GM20431 (cell line): ENCODE results near the gene GRIP1.

Source experiments
- in situ Hi-C: fragments of 300-500 bp; cut with MseI, MboI; formaldehyde crosslinking; loops from one replicate; pipeline ENCODE4 v1.15.0; 2020; ENCODE audit warnings: low sequenced_read_pairs; ENCODE audit not compliant: unreplicated experiment

Gene GRIP1

DNA sequence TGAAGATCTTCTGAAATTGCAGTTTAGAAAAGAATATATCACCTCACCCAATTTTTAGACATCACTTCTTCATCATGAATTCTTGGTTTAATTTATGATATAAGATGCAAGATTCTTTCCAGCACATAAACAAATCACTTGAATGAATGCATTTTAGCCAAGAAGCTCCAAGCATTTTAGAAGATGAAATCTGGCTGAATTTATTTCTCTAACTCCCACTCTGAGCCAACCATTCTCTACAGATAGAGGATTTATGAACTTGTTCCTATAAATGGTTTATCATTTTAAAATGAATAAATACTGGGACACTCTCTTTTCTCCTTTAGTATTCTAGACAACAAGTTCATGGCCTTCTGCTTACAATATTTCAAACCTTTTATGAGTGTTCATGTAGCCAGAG is 71.7 kb downstream of the GRIP1 start:
- in situ Hi-C loops: no loop called here

DNA sequence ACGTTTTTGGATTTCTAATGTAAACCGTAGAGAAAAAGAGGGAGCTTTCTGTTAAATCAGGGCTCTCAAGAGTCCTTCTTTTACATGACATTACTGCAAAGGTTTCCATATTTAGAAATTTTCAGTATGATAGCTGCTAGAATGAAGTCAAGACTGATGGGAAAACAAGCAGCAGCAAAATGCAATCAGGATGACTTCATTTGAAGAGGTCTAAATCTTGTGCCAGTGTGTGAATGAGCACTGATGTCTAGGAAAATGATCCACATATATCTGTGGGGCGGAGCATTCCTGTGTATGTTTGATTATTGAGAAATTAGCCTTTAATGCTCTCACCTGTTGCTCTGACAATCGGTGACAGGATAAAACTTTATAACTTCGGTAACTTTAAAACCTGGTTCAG is 73.6 kb downstream of the GRIP1 start:
- in situ Hi-C loops: no loop called here

DNA sequence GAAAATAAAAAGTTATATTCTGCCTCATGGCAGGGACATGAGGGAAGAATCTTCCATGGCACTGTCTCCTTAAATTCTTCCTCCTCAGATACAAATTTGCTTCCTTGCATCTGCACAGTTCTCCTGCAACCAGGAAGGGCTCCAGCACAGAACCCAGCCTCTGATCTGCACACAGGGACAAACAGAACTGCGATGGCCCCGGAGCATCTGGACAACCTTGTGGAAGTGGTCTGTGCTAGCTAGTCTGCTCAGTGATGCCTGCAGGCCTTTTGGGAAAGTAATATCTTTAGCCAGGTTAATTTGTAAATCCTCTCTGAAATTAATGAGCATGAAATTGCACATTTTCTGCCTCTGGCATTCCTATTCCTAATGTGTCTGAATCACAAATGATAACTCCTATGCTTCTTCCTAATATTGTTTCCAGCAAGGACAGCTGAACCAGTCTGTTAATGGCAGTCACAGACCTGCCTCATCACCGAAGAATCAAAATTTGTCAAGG is 74.8 kb downstream of the GRIP1 start:
- in situ Hi-C loops: no loop called here

DNA sequence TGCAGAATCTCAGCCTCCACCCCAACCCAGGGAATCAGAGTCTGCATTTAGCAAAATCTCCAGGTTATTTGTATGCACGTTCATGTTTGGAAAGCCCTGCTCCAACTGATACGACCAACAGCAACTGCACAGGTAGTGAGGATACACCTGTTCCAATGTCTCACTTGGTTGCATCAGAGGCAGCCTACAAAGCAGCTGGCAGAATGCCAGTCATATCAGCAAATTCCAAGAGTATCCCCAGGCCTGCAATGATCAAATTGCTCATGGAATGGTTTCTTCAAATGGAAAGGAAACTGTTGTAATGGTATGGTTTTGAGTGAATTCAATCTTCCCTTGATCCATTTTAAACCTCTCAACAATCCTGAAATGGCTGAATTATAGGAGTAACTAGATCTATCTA is 75.4 kb downstream of the GRIP1 start:
- in situ Hi-C loops: no loop called here

- in situ Hi-C loops: no loop called here
Measured at GRCh38 chr12:66602483-66603143, 76.3 kb downstream of the GRIP1 start.

DNA sequence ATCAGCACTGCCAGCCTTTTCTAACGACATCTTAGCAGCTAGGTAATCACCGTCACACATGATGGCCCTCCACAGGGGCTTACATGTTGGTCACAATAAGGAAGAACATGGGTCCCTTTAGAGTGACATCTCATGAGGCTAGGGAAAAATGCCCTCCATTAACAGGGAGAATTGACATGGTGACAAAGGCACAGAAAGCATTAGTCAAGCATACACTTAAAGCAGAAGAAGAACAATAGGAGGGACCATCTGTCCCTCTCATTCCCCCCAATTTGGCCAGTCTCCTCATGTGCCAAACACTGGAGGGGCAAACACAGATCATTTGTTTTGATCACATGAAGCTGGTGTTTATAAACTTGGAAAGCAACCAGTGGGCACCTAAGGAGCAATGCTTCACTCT is 78.0 kb downstream of the GRIP1 start:
- in situ Hi-C loops: no loop called here

- in situ Hi-C loops: no loop called here
Measured at GRCh38 chr12:66599816-66600215, 79.1 kb downstream of the GRIP1 start.

DNA sequence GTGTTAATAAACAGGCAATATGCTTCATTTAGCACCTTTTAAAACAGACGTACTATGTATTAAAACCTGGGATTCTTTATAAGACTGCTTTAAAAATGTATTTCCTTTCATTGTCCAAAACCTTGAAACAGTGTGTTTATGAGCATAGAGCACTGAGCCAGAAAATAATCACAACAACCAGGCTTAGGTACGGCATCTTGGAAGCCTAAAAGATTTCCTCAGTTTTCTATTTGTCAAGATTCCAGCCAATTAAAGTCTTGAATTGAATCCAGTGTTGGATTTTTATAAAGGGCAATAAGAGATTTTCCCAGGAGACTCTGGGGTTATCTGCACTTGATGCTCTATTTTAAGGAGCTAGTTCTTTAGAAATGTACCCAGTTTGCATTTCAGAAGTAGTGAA is 80.3 kb downstream of the GRIP1 start:
- in situ Hi-C loops: no loop called here

DNA sequence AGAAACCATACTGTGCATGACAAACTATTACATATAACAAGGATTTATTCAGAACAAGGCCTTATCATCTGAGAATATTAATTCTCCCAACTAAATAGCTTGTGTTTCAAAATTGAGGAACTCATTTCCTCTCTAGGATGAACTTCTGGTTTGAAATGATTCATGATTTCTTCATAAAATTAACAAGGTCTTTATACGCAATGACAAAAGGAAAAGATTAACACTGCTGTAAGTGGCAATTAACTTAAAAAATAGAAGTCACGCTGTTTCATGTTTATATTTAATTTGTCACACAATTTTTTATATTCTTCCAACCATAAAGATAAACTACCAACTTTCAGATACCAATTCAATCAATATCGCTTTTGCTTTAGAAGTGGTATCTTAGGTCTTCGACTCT is 80.8 kb downstream of the GRIP1 start:
- in situ Hi-C loops: no loop called here

GRCh38 chr12:66596199-66596598 is 82.7 kb downstream of the GRIP1 start:
- in situ Hi-C loops: no loop called here

GRCh38 chr12:66594688-66595087 is 84.2 kb downstream of the GRIP1 start:
- in situ Hi-C loops: no loop called here

DNA sequence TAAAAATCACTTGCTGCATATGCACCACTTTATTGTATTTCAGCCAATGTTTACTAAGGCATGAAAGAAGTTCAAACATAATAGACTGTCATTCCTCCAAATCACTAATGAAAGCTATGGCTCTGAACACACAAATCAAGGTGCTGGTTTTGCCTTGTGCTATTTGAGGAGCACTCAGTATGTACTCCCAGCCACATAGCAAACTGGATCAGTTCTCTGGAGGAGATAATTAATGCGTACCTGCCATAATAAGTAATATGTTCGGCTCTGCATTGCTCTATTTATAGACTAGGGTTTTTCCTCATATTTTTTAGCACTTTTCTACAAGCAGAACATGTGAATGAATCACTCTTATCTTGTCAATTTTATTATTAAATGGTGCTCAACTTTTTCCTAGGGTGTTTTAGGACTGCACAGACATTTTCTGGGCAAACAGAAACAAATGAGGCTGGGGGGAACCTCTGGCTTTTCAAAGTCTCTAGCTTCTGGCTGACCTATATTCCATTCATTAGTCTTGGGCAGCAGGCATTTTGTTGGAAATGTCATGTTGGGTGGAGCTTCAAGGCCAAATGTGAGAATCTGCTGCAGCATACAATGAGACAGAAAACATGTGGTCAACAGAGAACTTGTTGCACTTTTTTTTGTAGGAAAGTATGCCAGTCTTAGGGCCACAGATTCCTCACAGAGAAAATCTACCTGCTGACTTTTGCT is 88.4 kb downstream of the GRIP1 start:
- in situ Hi-C loops: no loop called here

DNA sequence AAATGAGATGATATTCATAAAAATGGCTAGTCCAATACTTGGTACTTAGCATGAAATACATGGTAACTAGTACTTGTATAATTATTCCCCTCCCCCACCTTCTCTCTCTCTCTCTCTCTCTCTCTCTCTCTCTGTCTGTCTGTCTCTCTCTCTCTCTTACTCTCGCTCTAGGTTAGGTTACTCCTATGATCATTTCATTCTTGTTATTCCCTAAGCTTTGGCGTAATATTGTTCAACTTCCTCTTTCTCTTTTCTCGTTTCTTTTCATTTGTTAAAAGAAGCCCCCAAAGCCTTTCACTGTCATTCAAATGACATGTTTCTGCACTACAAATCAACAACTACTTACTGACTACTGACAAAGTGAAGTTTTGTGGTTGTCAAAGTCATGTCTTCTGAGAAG is 89.8 kb downstream of the GRIP1 start:
- in situ Hi-C loops: no loop called here

- in situ Hi-C loops: no loop called here
Measured at GRCh38 chr12:66587912-66588311, 91.0 kb downstream of the GRIP1 start.

DNA sequence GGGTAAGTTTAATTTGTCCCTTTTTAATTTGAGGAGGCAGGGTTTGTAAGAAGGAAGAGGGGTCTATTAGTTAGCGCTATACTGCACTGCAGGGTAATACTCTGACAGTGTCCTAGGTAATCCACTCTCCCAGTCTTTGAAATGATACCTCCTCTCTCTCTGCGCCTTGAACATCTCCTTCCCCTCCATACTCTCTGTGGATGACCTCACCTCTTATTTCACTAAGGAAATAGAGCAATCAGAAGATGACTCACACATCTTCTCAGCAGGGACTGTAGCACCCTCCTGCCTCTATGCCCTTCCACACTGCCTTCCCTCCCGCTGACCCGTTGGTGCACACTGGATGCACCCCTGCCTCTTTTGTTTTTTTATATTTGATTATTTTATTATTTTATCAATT is 94.2 kb downstream of the GRIP1 start:
- in situ Hi-C loops: no loop called here

DNA sequence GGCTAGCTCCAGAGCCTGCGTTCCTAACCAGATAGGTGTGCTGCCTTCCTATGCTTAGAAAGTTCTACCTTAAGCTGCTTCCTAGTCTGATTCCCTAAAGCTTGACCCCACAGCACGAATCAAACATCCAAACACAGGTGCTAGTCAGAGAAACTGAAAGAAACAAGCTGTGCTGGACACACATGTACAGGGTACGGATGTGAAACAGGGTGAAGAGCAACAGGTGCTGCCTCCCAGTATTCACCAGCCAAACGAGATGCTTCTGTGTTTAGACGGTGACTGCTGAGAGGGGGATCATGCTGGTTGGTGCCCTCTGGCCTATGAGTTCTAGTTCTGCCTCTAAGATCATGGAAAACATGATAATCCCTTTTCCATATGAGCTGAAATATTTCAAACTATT is 105.3 kb downstream of the GRIP1 start:
- in situ Hi-C loops: no loop called here

DNA sequence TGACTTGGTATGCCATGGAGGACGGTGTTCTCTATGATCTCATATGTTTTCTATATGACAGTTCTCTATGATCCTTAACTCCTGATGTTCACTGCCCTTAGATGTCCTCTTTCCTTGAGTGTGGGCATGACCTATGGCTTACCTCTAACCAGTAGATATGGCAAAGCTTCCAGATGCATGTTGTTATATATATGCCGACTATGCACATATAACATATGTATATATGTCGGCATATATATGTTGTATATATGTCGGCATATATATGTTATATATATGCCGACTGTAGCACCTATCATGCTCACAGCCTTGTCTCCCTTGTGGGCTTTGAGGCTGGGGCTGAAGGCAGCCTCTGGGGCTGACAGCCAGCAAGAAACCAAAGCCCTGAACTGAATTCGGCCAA is 106.0 kb downstream of the GRIP1 start:
- in situ Hi-C loops: no loop called here

DNA sequence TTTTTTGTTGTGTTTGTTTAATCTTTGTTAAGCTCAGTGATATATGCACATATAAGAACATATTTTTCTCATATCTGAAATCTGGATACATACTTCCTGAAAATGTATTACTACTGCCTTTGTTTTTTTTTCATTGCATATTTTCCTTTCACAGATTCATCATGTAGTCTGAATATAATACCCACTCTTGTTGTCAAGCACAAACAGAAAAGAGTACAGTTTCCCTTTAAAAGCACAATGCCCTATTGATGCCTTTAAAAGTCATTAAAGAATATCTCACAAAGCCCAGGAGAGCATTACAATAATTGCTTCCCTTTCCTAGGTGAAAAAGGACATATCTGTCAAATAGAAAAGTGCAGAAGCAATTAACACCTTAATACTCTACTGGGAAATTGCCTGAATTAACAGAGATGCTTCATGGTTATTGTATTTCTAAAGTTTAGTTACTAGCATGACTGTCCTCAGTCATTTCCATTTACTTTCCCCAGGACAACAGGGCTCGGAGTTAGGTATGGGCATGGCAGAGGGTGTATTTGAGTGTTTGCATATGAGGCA is 107.4 kb downstream of the GRIP1 start:
- in situ Hi-C loops: no loop called here

DNA sequence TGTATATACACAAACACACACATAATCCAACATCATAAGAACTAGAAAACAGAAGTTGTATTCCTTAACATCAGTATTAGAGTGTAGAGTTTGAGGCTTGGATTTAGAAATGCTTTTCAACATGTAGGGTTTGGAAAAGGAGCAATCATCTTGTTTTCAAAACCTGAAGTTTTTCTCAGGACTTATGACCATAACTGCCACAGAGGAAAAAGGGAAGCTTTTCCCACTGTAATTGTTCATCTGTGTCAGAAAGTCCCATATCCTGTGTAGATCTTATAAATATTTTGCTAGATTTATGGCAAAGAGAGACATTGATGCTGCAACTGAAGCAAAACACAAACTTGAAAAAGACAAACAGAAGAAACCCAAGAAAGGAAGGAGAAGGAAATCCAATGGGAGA is 115.7 kb downstream of the GRIP1 start:
- in situ Hi-C loops: no loop called here

GRCh38 chr12:66555113-66555512 is 123.8 kb downstream of the GRIP1 start:
- in situ Hi-C loops: no loop called here

GRCh38 chr12:66552716-66553115 is 126.2 kb downstream of the GRIP1 start:
- in situ Hi-C loops: no loop called here

DNA sequence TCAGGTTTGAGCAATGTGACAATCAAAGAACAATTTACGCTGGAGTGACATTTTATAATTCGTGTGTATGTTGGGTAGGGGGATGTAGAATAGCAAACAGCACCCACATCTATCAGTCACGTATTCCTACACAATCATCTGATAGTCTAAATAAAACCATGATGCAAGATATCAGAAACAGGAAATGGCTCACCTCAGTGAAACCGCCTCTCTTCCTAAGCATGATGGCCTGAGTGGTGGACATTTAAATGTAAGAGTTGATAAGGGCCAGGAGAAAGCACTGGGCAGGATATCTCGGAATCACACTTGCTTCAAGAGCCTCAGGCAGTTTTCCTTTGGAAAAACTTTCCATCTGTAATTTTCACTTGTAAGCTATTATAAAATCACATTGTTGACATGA is 128.2 kb downstream of the GRIP1 start:
- in situ Hi-C loops: no loop called here
